ENCODE data around the gene PCDH9.

The PCDH9 gene

DNA sequence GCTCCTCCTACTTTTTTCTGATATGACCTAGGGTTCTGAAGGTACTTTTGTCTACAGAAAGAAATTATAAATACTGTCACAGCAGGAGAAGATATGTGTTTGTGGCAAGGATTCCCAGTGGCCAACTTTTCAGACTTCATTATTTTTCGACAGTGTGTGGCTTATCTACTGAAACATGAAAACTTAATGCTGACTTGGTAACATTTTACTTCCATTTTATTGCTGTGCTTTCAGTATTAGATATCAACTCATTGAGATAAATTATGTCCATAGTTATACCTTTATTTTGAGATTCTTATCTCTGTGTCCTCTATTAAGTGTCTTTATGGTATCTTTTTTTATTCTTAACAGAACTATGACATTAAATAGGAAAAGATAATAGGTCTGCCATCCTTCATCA lies 700.0 kb downstream of the PCDH9 start:
- TF ChIP-seq, protein P1, sequence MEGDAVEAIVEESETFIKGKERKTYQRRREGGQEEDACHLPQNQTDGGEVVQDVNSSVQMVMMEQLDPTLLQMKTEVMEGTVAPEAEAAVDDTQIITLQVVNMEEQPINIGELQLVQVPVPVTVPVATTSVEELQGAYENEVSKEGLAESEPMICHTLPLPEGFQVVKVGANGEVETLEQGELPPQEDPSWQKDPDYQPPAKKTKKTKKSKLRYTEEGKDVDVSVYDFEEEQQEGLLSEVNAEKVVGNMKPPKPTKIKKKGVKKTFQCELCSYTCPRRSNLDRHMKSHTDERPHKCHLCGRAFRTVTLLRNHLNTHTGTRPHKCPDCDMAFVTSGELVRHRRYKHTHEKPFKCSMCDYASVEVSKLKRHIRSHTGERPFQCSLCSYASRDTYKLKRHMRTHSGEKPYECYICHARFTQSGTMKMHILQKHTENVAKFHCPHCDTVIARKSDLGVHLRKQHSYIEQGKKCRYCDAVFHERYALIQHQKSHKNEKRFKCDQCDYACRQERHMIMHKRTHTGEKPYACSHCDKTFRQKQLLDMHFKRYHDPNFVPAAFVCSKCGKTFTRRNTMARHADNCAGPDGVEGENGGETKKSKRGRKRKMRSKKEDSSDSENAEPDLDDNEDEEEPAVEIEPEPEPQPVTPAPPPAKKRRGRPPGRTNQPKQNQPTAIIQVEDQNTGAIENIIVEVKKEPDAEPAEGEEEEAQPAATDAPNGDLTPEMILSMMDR (IDR thresholded peaks at IDR 0.05; ENCODE audit: insufficient read depth, low read length, missing control alignments), result no peak
- DNase-seq (ENCODE audit: low read depth, low spot score), result no peak
- POLR2A ChIA-PET, result no interaction called here
- no peak overlapping the region for H3K4me3 ChIP-seq (ENCODE audit: low read depth, low read length)
- CTCF ChIA-PET, result no interaction called here

DNA sequence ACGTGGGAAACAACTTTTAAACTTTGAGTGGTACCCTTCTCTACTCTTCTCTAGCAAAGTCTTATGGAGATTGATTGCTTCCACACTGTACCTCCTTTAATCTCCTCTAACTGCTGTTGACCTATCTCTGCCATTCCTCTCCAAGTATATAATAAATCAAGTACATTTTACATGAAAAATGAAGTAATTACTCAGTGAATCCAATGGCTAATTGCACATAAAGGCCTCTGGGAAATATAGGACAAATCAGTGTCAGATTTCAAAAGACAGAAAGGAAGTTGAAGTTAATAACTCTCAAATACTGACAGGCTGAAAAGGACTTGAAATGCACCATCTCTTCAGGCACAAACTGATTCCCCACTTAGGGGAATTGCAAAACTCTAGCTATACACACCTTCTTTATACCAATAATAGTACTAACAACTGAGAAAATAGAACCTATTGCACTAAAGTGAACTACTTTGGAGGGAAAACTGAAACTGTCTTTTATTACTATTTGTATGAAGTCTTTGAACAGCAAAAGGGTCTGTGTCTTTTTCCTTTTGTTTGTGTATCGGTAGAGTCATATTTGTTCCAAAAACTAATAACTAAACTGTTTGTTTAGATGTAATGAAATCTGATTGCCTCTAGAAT lies 701.1 kb downstream of the PCDH9 start:
- TF ChIP-seq, protein P1 (IDR thresholded peaks at IDR 0.05; ENCODE audit: insufficient read depth, low read length, missing control alignments), result no peak
- CTCF ChIA-PET, result no interaction called here
- POLR2A ChIA-PET, result no interaction called here
- no peak for DNase-seq (ENCODE audit: low read depth, low spot score)
- no peak overlapping the region for H3K4me3 ChIP-seq (ENCODE audit: low read depth, low read length)

DNA sequence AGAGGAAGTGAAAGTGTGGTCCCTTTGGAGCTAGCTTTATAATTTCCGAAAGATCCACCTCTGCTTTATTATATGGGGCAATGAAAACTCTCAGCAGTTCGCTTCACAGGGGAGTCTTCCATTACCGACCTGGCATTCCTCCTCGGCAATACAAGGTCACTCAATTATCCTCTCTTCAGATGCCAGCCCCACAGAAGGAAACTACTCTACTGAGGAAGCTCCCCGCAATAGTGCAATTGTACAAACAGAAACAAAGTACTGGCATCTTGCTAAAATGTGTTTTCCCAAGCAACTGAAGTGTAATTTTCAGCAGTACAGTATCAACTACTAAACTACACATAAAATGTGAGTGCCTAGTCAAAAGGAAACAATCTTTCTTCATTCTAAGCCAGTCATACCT lies 702.0 kb downstream of the PCDH9 start:
- no peak for DNase-seq (ENCODE audit: low read depth, low spot score)
- ChIA-PET CTCF (no interaction called here), POLR2A (no interaction called here)
- no peak overlapping the region for H3K4me3 ChIP-seq (ENCODE audit: low read depth, low read length)
- TF ChIP-seq, protein P1 (IDR thresholded peaks at IDR 0.05; ENCODE audit: insufficient read depth, low read length, missing control alignments), result no peak

DNA sequence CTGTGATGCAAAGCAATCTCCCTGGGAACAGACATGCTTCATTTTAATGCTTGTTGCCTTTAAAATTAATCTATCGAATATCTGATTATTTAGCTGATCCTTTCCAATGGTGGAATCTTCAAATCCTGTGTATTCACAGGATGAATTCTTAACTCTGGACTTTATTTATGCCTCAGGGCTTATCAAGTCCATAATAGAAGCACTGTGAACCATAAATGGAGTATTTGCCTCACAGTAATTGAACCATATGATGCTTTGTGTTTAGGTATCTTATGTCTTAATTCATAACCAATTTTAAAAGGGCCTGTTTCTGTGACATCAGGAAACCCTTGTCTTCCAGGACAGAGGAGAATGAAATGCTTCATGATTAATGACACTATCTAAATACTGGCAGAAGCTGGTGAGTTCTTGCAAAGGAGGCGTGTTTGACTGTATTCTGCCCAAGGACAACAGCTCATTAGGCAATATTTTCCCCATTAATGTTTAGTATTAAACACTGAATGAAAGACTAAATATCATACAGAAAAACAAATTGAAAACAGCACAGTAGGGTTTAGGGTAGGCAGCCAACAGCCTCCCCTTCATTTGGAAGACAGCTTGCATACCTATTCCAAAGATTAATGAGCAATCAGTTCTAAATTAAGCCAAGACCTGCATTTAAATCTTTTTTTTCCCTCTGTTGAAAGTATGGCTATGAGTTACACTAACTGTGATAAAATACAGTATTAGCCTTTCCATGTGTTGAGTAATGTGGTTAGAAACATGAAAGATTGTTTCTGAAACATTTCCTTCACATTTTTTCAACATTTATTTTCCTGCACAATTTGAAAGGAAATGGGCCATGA lies 709.4 kb downstream of the PCDH9 start:
- TF ChIP-seq, protein P1 (IDR thresholded peaks at IDR 0.05; ENCODE audit: insufficient read depth, low read length, missing control alignments), result no peak
- DNase-seq (ENCODE audit: low read depth, low spot score), result no peak
- no peak overlapping the region for H3K4me3 ChIP-seq (ENCODE audit: low read depth, low read length)
- ChIA-PET POLR2A (no interaction called here), CTCF (interaction anchor here (0.9 kb wide), 1 partner anchor 11 kb away, joined by 3 read pairs; no protein-coding TSS in a partner anchor)

DNA sequence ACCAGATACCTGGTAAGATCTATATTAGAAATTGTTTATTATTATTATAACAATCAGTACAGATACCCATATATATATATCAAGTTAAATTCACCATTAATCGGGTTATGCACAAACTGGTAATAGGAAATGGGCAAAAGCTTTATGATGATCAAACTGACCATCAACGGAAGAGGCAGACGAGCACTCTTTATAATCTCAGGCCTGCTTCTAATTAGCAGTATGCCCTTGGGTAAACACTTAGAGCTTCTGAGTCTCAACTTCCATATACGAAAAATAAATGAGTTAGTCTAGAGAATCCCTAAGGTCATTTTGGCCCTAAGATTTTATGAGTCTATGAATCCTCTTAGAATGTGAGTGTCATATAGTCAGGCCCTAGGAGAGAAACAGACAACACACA lies 710.9 kb downstream of the PCDH9 start:
- POLR2A ChIA-PET, result no interaction called here
- CTCF ChIA-PET, result no interaction called here
- TF ChIP-seq, protein P1 (IDR thresholded peaks at IDR 0.05; ENCODE audit: insufficient read depth, low read length, missing control alignments), result no peak

DNA sequence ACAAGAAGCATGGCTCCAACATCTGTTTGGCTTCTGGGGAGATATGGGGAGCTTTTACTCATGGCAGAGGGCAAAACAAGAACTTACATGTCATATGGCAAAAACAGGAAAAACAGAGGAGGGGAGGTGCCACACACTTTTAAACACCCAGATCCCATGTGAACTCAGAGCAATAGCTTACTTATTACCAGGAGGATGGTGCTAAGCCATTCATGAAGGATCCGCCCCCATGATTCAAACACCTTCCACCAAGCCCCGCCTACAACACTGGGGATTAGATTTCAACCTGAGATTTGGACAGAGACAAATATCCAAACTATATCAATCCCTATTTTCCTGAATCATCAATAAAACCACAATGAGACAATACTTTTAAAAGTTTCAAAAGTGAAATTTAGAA lies 712.1 kb downstream of the PCDH9 start:
- ChIA-PET POLR2A (no interaction called here), CTCF (no interaction called here)
- no peak overlapping the region for H3K4me3 ChIP-seq (ENCODE audit: low read depth, low read length)
- TF ChIP-seq, protein P1 (IDR thresholded peaks at IDR 0.05; ENCODE audit: insufficient read depth, low read length, missing control alignments), result no peak
- DNase-seq (ENCODE audit: low read depth, low spot score), result no peak

More for the DNA sequence above, 710.9 kb downstream of the PCDH9 start:
- no peak overlapping the region for H3K4me3 ChIP-seq (ENCODE audit: low read depth, low read length)
- DNase-seq (ENCODE audit: low read depth, low spot score), result no peak
